ENCODE measurements around the gene TAS2R41.
"Not testable (repeated sequence)": the region's sequence is repeated elsewhere in the genome, so short reads cannot be mapped to it uniquely, and the experiment has no call there.

TAS2R41 gene

GRCh38 chr7:143518941-143519340 lies 41.3 kb downstream of the TAS2R41 start:
- DNase-seq (ENCODE audit: low read depth, low spot score) = no peak

- peak; percentile 5 for DNase-seq (ENCODE audit: low read depth, low spot score)
These were observed 41.9 kb downstream of the TAS2R41 start for GRCh38 chr7:143519411-143520131.

GRCh38 chr7:143522309-143522916 lies 44.7 kb downstream of the TAS2R41 start:
- not testable (repeated sequence) for DNase-seq (ENCODE audit: low read depth, low spot score)

Measured in astrocyte of the hippocampus (primary cell).